SK-N-SH (cell line): ENCODE results near the gene MYO10. TPM values are rescaled to one million over a fixed set of nuclear protein-coding genes. Genes with fewer than 3 reads are reported as not detected.

Experiments used
- CTCF ChIA-PET: fragments of 300-600, 350-600 bp; formaldehyde crosslinking; extraction: SDS; loops from one replicate; lab custom pipeline; 2021; lab: Yijun Ruan, JAX
- POLR2A ChIA-PET: fragments of 350-600 bp; sonication (Branson Sonifier 250); formaldehyde crosslinking; extraction: SDS; loops from one replicate; lab custom pipeline; 2020; ENCODE audit warnings: antibody characterized with exemption, inconsistent platforms; lab: Yijun Ruan, JAX
- DNase-seq: peaks from one replicate; pipeline ENCODE4 v3.0.0; 2012
- H2AFZ ChIP-seq: fragments of 200-600 bp; sonication (generic); 2 replicates; pipeline ENCODE4 v1.8.1; 2016; ENCODE audit warnings: antibody characterized with exemption, mild to moderate bottlenecking, low read depth
- H3F3A ChIP-seq: fragments of 200-600 bp; sonication (generic); replicated peaks from 2 replicates; pipeline ENCODE3; 2016; ENCODE audit warnings: antibody characterized with exemption, mild to moderate bottlenecking; ENCODE audit not compliant: insufficient read depth
- H3K27ac ChIP-seq, 2 experiments: fragments of 200-500 bp in 1 of 2; fragments of 200-600 bp in 1 of 2; sonication (Bioruptor generic) in 1 of 2; sonication (generic), shearing (Covaris generic) in 1 of 2; 2 replicates each; pipeline versions ENCODE4 v1.5.1 to v1.6.1; 2014 to 2016; ENCODE audit warnings: low read depth in 2 of 2, inconsistent platforms in 1 of 2, low read length in 1 of 2, mild to moderate bottlenecking in 1 of 2, mixed read lengths in 1 of 2
- H3K27me3 ChIP-seq: fragments of 200-600 bp; sonication (generic), shearing (Covaris generic); 2 replicates; pipeline ENCODE4 v1.6.1; 2016; ENCODE audit warnings: mixed run types; ENCODE audit not compliant: insufficient read depth
- H3K36me3 ChIP-seq, 2 experiments: fragments of 200-500 bp in 1 of 2; fragments of 200-600 bp in 1 of 2; sonication (Bioruptor generic) in 1 of 2; sonication (generic) in 1 of 2; replicated peaks in 1 of 2; 2 replicates each; pipeline versions ENCODE3 to v1.5.1; 2014 to 2016; ENCODE audit warnings: low read length in 1 of 2, mild to moderate bottlenecking in 1 of 2; ENCODE audit not compliant: insufficient read depth in 2 of 2, control insufficient read depth in 1 of 2
- H3K4me1 ChIP-seq, 2 experiments: fragments of 200-500 bp in 1 of 2; fragments of 200-600 bp in 1 of 2; sonication (Bioruptor generic) in 1 of 2; sonication (generic), shearing (Covaris generic) in 1 of 2; 2 replicates each; pipeline versions ENCODE4 v1.5.1 to v1.6.1; 2014 to 2016; ENCODE audit warnings: low read depth in 1 of 2, low read length in 1 of 2, mixed run types in 1 of 2; ENCODE audit not compliant: insufficient read depth in 2 of 2, control insufficient read depth in 1 of 2
- H3K4me2 ChIP-seq: fragments of 200-600 bp; sonication (generic), shearing (Covaris generic); 2 replicates; pipeline ENCODE4 v1.6.1; 2017; ENCODE audit warnings: mixed run types
- H3K4me3 ChIP-seq, 2 experiments: fragments of 200-500 bp in 1 of 2; fragments of 200-600 bp in 1 of 2; sonication (Bioruptor generic) in 1 of 2; sonication (generic), shearing (Covaris generic) in 1 of 2; 2 replicates each; pipeline versions ENCODE4 v1.5.1 to v1.8.1; 2014 to 2016; ENCODE audit warnings: low read depth in 2 of 2, inconsistent platforms in 1 of 2, low read length in 1 of 2, mild to moderate bottlenecking in 1 of 2, mixed read lengths in 1 of 2, moderate library complexity in 1 of 2
- H3K79me2 ChIP-seq: fragments of 200-600 bp; sonication (generic); 2 replicates; pipeline ENCODE4 v1.8.1; 2017; ENCODE audit warnings: mild to moderate bottlenecking; ENCODE audit not compliant: insufficient read depth
- H3K9ac ChIP-seq: fragments of 200-600 bp; sonication (generic); 2 replicates; pipeline ENCODE4 v1.6.1; 2017; ENCODE audit warnings: mixed run types
- H3K9me2 ChIP-seq: fragments of 200-600 bp; sonication (generic); 2 replicates; pipeline ENCODE4 v1.6.1; 2017; ENCODE audit warnings: mixed run types
- H3K9me3 ChIP-seq: fragments of 200-600 bp; sonication (generic); 2 replicates; pipeline ENCODE4 v1.6.1; 2017; ENCODE audit warnings: mixed run types, mild to moderate bottlenecking, moderate library complexity
- H4K20me1 ChIP-seq: fragments of 200-600 bp; sonication (generic); 2 replicates; pipeline ENCODE4 v1.6.1; 2017; ENCODE audit warnings: mild to moderate bottlenecking, mixed run types; ENCODE audit not compliant: insufficient read depth
- EZH2phosphoT487 ChIP-seq: fragments of 200-600 bp; sonication (generic); IDR thresholded peaks from 2 replicates; pipeline ENCODE4 v1.6.1; 2017; ENCODE audit warnings: low read depth, mixed run types, mild to moderate bottlenecking, antibody characterized with exemption, moderate library complexity, borderline replicate concordance
- FOSL2 ChIP-seq: IDR thresholded peaks from 2 replicates; pipeline ENCODE4 v1.4.0; 2012; ENCODE audit warnings: low read depth, mild to moderate bottlenecking, moderate library complexity, borderline replicate concordance
- FOXJ3 ChIP-seq: sonication (generic); formaldehyde crosslinking; IDR thresholded peaks from 2 replicates; pipeline ENCODE4 v1.5.1; 2020; ENCODE audit warnings: mild to moderate bottlenecking, missing genetic modification reagents
- FOXM1 ChIP-seq: IDR thresholded peaks from 2 replicates; pipeline ENCODE4 v1.4.0; 2012; ENCODE audit warnings: low read depth, mild to moderate bottlenecking
- GABPA ChIP-seq: IDR thresholded peaks from 2 replicates; pipeline ENCODE4 v1.4.0; 2012; ENCODE audit warnings: low read depth, mild to moderate bottlenecking
- GATA2 ChIP-seq: sonication (generic); formaldehyde crosslinking; IDR thresholded peaks from 2 replicates; pipeline ENCODE4 v1.5.0; 2020; ENCODE audit warnings: mild to moderate bottlenecking, missing genetic modification reagents
- JUND ChIP-seq: IDR thresholded peaks from 2 replicates; pipeline ENCODE4 v1.4.0; 2012
- MEF2A ChIP-seq: IDR thresholded peaks from 2 replicates; pipeline ENCODE4 v1.4.0; 2012; ENCODE audit warnings: low read depth, borderline replicate concordance
- MXI1 ChIP-seq: IDR thresholded peaks from 2 replicates; pipeline ENCODE4 v1.6.1; 2012; ENCODE audit warnings: mild to moderate bottlenecking, low read depth, low read length, improper control_type of control experiment
- NRF1 ChIP-seq: IDR thresholded peaks from 2 replicates; pipeline ENCODE4 v1.6.1; 2012; ENCODE audit warnings: low read depth, mild to moderate bottlenecking, low read length
- PBX3 ChIP-seq: IDR thresholded peaks from 2 replicates; pipeline ENCODE4; 2012
- RAD21 ChIP-seq: IDR thresholded peaks from 2 replicates; pipeline ENCODE4 v1.6.1; 2012; ENCODE audit warnings: mild to moderate bottlenecking, low read length
- RCOR1 ChIP-seq: fragments of 150-350 bp; IDR thresholded peaks from 2 replicates; pipeline ENCODE4 v1.6.1; 2017; ENCODE audit warnings: antibody characterized with exemption, low read length
- SIN3A ChIP-seq: IDR thresholded peaks from 2 replicates; pipeline ENCODE4 v1.6.1; 2012; ENCODE audit warnings: low read depth, mild to moderate bottlenecking, low read length, moderate library complexity, borderline replicate concordance
- SMC3 ChIP-seq: IDR thresholded peaks from 2 replicates; pipeline ENCODE4 v1.6.1; 2012; ENCODE audit warnings: low read depth, low read length, improper control_type of control experiment
- TAF1 ChIP-seq: IDR thresholded peaks from 2 replicates; pipeline ENCODE4 v1.6.1; 2012; ENCODE audit warnings: low read depth, mild to moderate bottlenecking, low read length, moderate library complexity, borderline replicate concordance
- WGBS: methylation state at CpG from one replicate; pipeline ENCODE4 v1.1.6; 2017; ENCODE audit warnings: low lambda C conversion rate; 5-methylcytosine and 5-hydroxymethylcytosine counted together
- polyA plus RNA-seq, 3 experiments: library from polyadenylated mRNA; depleted of rRNA; stranded (reverse); fragments of >200 nt; gene quantifications; 2 replicates each; pipeline ENCODE4 v1.2.3, GENCODE V29; 2012
- TF ChIP-seq, protein P1 (sequence below): IDR thresholded peaks from 2 replicates; pipeline ENCODE4 v1.4.0; 2012; ENCODE audit warnings: low read depth, borderline replicate concordance
- TF ChIP-seq, protein P2 (sequence below): IDR thresholded peaks from 2 replicates; pipeline ENCODE4 v1.6.1; 2012; ENCODE audit warnings: mild to moderate bottlenecking, low read depth, low read length, moderate library complexity

MYO10 gene
- polyA plus RNA-seq, 1 of the 3 experiments (the other 2 are of a cell fraction) = 8.1 TPM

- no peak for TF ChIP-seq PBX3
- TF ChIP-seq EZH2phosphoT487 = no peak
Measured at GRCh38 chr5:16757146-16757545, 178.9 kb downstream of the MYO10 start (continued).

GRCh38 chr5:16756692-16757091, 179.4 kb downstream of the MYO10 start:
- Histone ChIP-seq H3K4me2 (no peak overlapping the region), H3K27me3 (no peaks in the 10 kb centered on the region), H2AFZ (no peak overlapping the region), H3K79me2 (peaks cover 31% of the 10 kb centered on the region), H3K4me3 (no peak overlapping the region), H3K9ac (no peak overlapping the region), H3K36me3 (peaks cover 3 to 80% of the 10 kb centered on the region in 2 experiments), H3K9me3 (no peaks in the 10 kb centered on the region), H3K9me2 (no peaks in the 10 kb centered on the region), H4K20me1 (no peaks in the 10 kb centered on the region), H3F3A (peaks cover 14% of the 10 kb centered on the region), H3K27ac (no peak overlapping the region), H3K4me1 (no peaks in the 10 kb centered on the region; a peak in 1 of 4 replicates)
- ChIA-PET POLR2A (no interaction called here), CTCF (interaction anchor here (0.7 to 1.8 kb wide), 2 partner anchors 35 to 434 kb away, joined by 4 to 6 read pairs; no protein-coding TSS in a partner anchor)
- no peak for DNase-seq
- TF ChIP-seq TAF1 (no peak), MEF2A (no peak), SIN3A (no peak), MXI1 (no peak), GABPA (no peak), EZH2phosphoT487 (no peak), FOXM1 (no peak), GATA2 (CRISPR knock-in tag) (no peak), RAD21 (no peak), RCOR1 (no peak), PBX3 (no peak), NRF1 (no peak), JUND (no peak), FOSL2 (no peak), FOXJ3 (no peak), SMC3 (no peak)
- TF ChIP-seq, protein P1, sequence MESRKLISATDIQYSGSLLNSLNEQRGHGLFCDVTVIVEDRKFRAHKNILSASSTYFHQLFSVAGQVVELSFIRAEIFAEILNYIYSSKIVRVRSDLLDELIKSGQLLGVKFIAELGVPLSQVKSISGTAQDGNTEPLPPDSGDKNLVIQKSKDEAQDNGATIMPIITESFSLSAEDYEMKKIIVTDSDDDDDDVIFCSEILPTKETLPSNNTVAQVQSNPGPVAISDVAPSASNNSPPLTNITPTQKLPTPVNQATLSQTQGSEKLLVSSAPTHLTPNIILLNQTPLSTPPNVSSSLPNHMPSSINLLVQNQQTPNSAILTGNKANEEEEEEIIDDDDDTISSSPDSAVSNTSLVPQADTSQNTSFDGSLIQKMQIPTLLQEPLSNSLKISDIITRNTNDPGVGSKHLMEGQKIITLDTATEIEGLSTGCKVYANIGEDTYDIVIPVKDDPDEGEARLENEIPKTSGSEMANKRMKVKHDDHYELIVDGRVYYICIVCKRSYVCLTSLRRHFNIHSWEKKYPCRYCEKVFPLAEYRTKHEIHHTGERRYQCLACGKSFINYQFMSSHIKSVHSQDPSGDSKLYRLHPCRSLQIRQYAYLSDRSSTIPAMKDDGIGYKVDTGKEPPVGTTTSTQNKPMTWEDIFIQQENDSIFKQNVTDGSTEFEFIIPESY = no peak
- TF ChIP-seq, protein P2, sequence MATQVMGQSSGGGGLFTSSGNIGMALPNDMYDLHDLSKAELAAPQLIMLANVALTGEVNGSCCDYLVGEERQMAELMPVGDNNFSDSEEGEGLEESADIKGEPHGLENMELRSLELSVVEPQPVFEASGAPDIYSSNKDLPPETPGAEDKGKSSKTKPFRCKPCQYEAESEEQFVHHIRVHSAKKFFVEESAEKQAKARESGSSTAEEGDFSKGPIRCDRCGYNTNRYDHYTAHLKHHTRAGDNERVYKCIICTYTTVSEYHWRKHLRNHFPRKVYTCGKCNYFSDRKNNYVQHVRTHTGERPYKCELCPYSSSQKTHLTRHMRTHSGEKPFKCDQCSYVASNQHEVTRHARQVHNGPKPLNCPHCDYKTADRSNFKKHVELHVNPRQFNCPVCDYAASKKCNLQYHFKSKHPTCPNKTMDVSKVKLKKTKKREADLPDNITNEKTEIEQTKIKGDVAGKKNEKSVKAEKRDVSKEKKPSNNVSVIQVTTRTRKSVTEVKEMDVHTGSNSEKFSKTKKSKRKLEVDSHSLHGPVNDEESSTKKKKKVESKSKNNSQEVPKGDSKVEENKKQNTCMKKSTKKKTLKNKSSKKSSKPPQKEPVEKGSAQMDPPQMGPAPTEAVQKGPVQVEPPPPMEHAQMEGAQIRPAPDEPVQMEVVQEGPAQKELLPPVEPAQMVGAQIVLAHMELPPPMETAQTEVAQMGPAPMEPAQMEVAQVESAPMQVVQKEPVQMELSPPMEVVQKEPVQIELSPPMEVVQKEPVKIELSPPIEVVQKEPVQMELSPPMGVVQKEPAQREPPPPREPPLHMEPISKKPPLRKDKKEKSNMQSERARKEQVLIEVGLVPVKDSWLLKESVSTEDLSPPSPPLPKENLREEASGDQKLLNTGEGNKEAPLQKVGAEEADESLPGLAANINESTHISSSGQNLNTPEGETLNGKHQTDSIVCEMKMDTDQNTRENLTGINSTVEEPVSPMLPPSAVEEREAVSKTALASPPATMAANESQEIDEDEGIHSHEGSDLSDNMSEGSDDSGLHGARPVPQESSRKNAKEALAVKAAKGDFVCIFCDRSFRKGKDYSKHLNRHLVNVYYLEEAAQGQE = no peak
- 96% methylated on average over 7 of the region's 7 CpGs for WGBS
